H9 (cell line): ENCODE results near the gene NEURL1. TPM values are rescaled to one million over a fixed set of nuclear protein-coding genes. Genes with fewer than 3 reads are reported as not detected.

Experiments used
- DNase-seq: peaks from one replicate; pipeline ENCODE4 v3.0.0-alpha.2; 2017
- H2AFZ ChIP-seq: one replicate; pipeline ENCODE4 v1.6.1; 2013; ENCODE audit warnings: mild to moderate bottlenecking, low read length, control low read depth, moderate library complexity
- H2AK5ac ChIP-seq: 2 replicates; pipeline ENCODE4 v1.6.1; 2013; ENCODE audit warnings: low read length, control low read depth, mixed read lengths; ENCODE audit not compliant: insufficient read length
- H2BK120ac ChIP-seq: one replicate; pipeline ENCODE4 v1.6.1; 2013; ENCODE audit warnings: low read depth, mild to moderate bottlenecking, low read length, control low read depth, inconsistent platforms; ENCODE audit not compliant: poor library complexity, severe bottlenecking
- H2BK12ac ChIP-seq: 2 replicates; pipeline ENCODE4 v1.6.1; 2013; ENCODE audit warnings: low read length, control low read depth, mixed read lengths, low read depth; ENCODE audit not compliant: insufficient read length
- H2BK15ac ChIP-seq: 2 replicates; pipeline ENCODE4 v1.6.1; 2013; ENCODE audit warnings: low read depth, low read length, control low read depth
- H2BK20ac ChIP-seq: one replicate; pipeline ENCODE4 v1.6.1; 2013; ENCODE audit warnings: low read depth, mild to moderate bottlenecking, low read length, control low read depth, inconsistent platforms; ENCODE audit not compliant: poor library complexity, severe bottlenecking
- H2BK5ac ChIP-seq: 2 replicates; pipeline ENCODE4 v1.6.1; 2013; ENCODE audit warnings: low read length, control low read depth, mixed read lengths; ENCODE audit not compliant: insufficient read length
- H3K14ac ChIP-seq: 2 replicates; pipeline ENCODE4 v1.6.1; 2013; ENCODE audit warnings: low read length, control low read depth; ENCODE audit not compliant: insufficient read depth
- H3K18ac ChIP-seq: 2 replicates; pipeline ENCODE4 v1.6.1; 2013; ENCODE audit warnings: low read depth, mild to moderate bottlenecking, mixed read lengths, low read length, control low read depth; ENCODE audit not compliant: insufficient read length
- H3K23ac ChIP-seq: 2 replicates; pipeline ENCODE4 v1.6.1; 2013; ENCODE audit warnings: low read length, control low read depth, mixed read lengths, low read depth; ENCODE audit not compliant: insufficient read length
- H3K23me2 ChIP-seq: 2 replicates; pipeline ENCODE4 v1.6.1; 2013; ENCODE audit warnings: low read depth, mild to moderate bottlenecking, mixed read lengths, low read length, control low read depth; ENCODE audit not compliant: insufficient read length, poor library complexity, severe bottlenecking
- H3K27ac ChIP-seq: 2 replicates; pipeline ENCODE4 v1.5.1; 2013; ENCODE audit warnings: low read length, control low read depth, mixed read lengths, low read depth; ENCODE audit not compliant: insufficient read length
- H3K27me3 ChIP-seq: 2 replicates; pipeline ENCODE4 v1.6.1; 2013; ENCODE audit warnings: low read length, control low read depth, inconsistent platforms; ENCODE audit not compliant: insufficient read depth
- H3K4ac ChIP-seq: 2 replicates; pipeline ENCODE4 v1.6.1; 2013; ENCODE audit warnings: low read depth, mild to moderate bottlenecking, control low read depth, inconsistent platforms, low read length, moderate library complexity
- H3K4me1 ChIP-seq: 2 replicates; pipeline ENCODE4 v1.6.1; 2013; ENCODE audit warnings: low read length, control low read depth, inconsistent platforms; ENCODE audit not compliant: insufficient read depth
- H3K4me2 ChIP-seq: 2 replicates; pipeline ENCODE4 v1.6.1; 2013; ENCODE audit warnings: low read length, control low read depth, mixed read lengths; ENCODE audit not compliant: insufficient read length, insufficient read depth
- H3K56ac ChIP-seq: 2 replicates; pipeline ENCODE4 v1.6.1; 2013; ENCODE audit warnings: low read depth, mild to moderate bottlenecking, mixed read lengths, low read length, control low read depth; ENCODE audit not compliant: insufficient read length
- H3K79me1 ChIP-seq: 2 replicates; pipeline ENCODE4 v1.6.1; 2013; ENCODE audit warnings: low read depth, mild to moderate bottlenecking, moderate library complexity, low read length, control low read depth, inconsistent platforms; ENCODE audit not compliant: insufficient read depth, poor library complexity, severe bottlenecking
- H3K79me2 ChIP-seq: 2 replicates; pipeline ENCODE4 v1.6.1; 2013; ENCODE audit warnings: low read length, control low read depth, inconsistent platforms; ENCODE audit not compliant: insufficient read depth
- H3K9ac ChIP-seq: 2 replicates; pipeline ENCODE4 v1.6.1; 2013; ENCODE audit warnings: low read length, control low read depth, mixed read lengths; ENCODE audit not compliant: insufficient read length; ENCODE audit errors: extremely low read depth
- H3K9me3 ChIP-seq: one replicate; pipeline ENCODE4 v1.6.1; 2013; ENCODE audit warnings: low read depth, low read length, inconsistent platforms; ENCODE audit not compliant: control insufficient read depth
- H3T11ph ChIP-seq: one replicate; pipeline ENCODE4 v1.6.1; 2013; ENCODE audit warnings: mild to moderate bottlenecking, low read length, control low read depth, inconsistent platforms
- H4K20me1 ChIP-seq: one replicate; pipeline ENCODE4 v1.6.1; 2013; ENCODE audit not compliant: control insufficient read depth, insufficient read length, insufficient read depth
- H4K5ac ChIP-seq: 2 replicates; pipeline ENCODE4 v1.6.1; 2013; ENCODE audit warnings: low read depth, mild to moderate bottlenecking, mixed read lengths, low read length, control low read depth; ENCODE audit not compliant: insufficient read length
- H4K8ac ChIP-seq: replicated peaks from 2 replicates; pipeline ENCODE4 v1.6.1; 2013; ENCODE audit warnings: low read length, control low read depth, mixed read lengths, low read depth; ENCODE audit not compliant: insufficient read length
- H4K91ac ChIP-seq: 2 replicates; pipeline ENCODE4 v1.6.1; 2013; ENCODE audit warnings: low read depth, mild to moderate bottlenecking, moderate library complexity, mixed read lengths, low read length, control low read depth; ENCODE audit not compliant: insufficient read length
- H3K27ac Mint-ChIP-seq, 3 experiments: 2 replicates in 2 of 3; 3 replicates in 1 of 3; pipeline ENCODE4 v1.8.0; 2020 to 2021; ENCODE audit warnings: mixed read lengths in 3 of 3, mild to moderate bottlenecking in 1 of 3, moderate library complexity in 1 of 3
- H3K27me3 Mint-ChIP-seq: 2 replicates; pipeline ENCODE4 v1.8.0; 2021; ENCODE audit warnings: low read depth, mild to moderate bottlenecking, moderate library complexity, mixed read lengths
- H3K36me3 Mint-ChIP-seq, 3 experiments: 2 replicates in 2 of 3; 3 replicates in 1 of 3; pipeline ENCODE4 v1.8.0; 2020 to 2021; ENCODE audit warnings: low read depth in 3 of 3, mixed read lengths in 3 of 3; ENCODE audit not compliant: insufficient read depth in 1 of 3
- H3K4me1 Mint-ChIP-seq, 2 experiments: 2 replicates each; pipeline ENCODE4 v1.8.0; 2020; ENCODE audit warnings: mixed read lengths in 2 of 2
- H3K4me3 Mint-ChIP-seq, 2 experiments: 2 replicates in 1 of 2; 3 replicates in 1 of 2; pipeline ENCODE4 v1.8.0; 2020 to 2021; ENCODE audit warnings: mild to moderate bottlenecking in 2 of 2, mixed read lengths in 2 of 2, moderate library complexity in 1 of 2
- H3K9me3 Mint-ChIP-seq, 2 experiments: 2 replicates in 1 of 2; 3 replicates in 1 of 2; pipeline ENCODE4 v1.8.0; 2020; ENCODE audit warnings: mild to moderate bottlenecking in 2 of 2, mixed read lengths in 2 of 2, moderate library complexity in 1 of 2
- CTCF ChIP-seq: fragments of 200-600 bp; sonication (generic); conservative IDR thresholded peaks from 3 replicates; pipeline ENCODE4 v1.8.0; 2021; ENCODE audit warnings: antibody characterized with exemption, mild to moderate bottlenecking
- WGBS: extraction: QIAGEN DNeasy Blood & Tissue Kit; methylation state at CpG from one replicate; pipeline ENCODE4 v1.1.7; 2013; ENCODE audit warnings: missing lambda C conversion rate, low lambda C conversion rate, mixed read lengths; ENCODE audit not compliant: insufficient read length; ENCODE audit errors: extremely low coverage; 5-methylcytosine and 5-hydroxymethylcytosine counted together
- total RNA-seq: library from RNA; stranded (reverse); gene quantifications from 2 replicates; pipeline ENCODE4 v1.2.1, GENCODE V29; 2021

NEURL1 gene
- total RNA-seq, 1 experiment from 2014 or later, result 1.2 TPM

GRCh38 chr10:103620891-103621782, 127.6 kb downstream of the NEURL1 start:
- Histone ChIP-seq H3T11ph (no peak overlapping the region), H3K14ac (no peak overlapping the region), H3K18ac (no peak overlapping the region), H2BK20ac (no peak overlapping the region), H2BK120ac (no peak overlapping the region), H3K4me2 (no peak overlapping the region), H2BK12ac (no peak overlapping the region), H3K27ac (no peak overlapping the region), H4K5ac (no peak overlapping the region), H2AK5ac (no peak overlapping the region), H3K23me2 (no peaks in the 10 kb centered on the region), H3K9me3 (no peaks in the 10 kb centered on the region), H4K20me1 (no peaks in the 10 kb centered on the region), H2BK15ac (no peak overlapping the region), H4K8ac (no peak overlapping the region), H3K79me1 (no peaks in the 10 kb centered on the region), H3K4me1 (no peaks in the 10 kb centered on the region), H3K23ac (no peak overlapping the region), H3K27me3 (no peaks in the 10 kb centered on the region), H4K91ac (no peak overlapping the region), H3K79me2 (no peaks in the 10 kb centered on the region), H3K4ac (no peak overlapping the region), H2BK5ac (no peak overlapping the region), H2AFZ (no peak overlapping the region), H3K9ac (no peak overlapping the region), H3K56ac (no peak overlapping the region)
- Mint-ChIP-seq H3K27me3 (no peaks in the 10 kb centered on the region), H3K36me3 (peaks cover 0 to 4% (median 0%) of the 10 kb centered on the region in 3 experiments; a peak in 1 of 7 replicates), H3K4me1 (0 out of 4 replicates have a peak, but pooled peaks cover 0 to 2% of the 10 kb centered on the region in 2 experiments), H3K4me3 (no peak overlapping the region), H3K9me3 (no peaks in the 10 kb centered on the region), H3K27ac (no peak overlapping the region; a peak in 1 of 7 replicates)
- 100% methylated on average over 2 of the region's 15 CpGs for WGBS
- TF ChIP-seq CTCF, result no peak
- DNase-seq, result no peak
